Measurements from ENCODE around the gene EXOC4.

- TF ChIP-seq EZH2 (IDR thresholded peaks at IDR 0.05) (no peak), POLR2AphosphoS5 (IDR thresholded peaks at IDR 0.05; ENCODE audit: borderline replicate concordance, low read depth, low read length) (no peak)
Measured at GRCh38 chr7:133411395-133411794, 158.5 kb downstream of the EXOC4 start.

Measured in SK-N-MC (cell line).